Fibroblast of lung (primary cell): ENCODE data around the gene VGLL4. TPM values are rescaled to one million over a fixed set of nuclear protein-coding genes. Genes with fewer than 3 reads are reported as not detected.
"Not testable (repeated sequence)": the region's sequence is repeated elsewhere in the genome, so short reads cannot be mapped to it uniquely, and the experiment has no call there.

Experiments used
- DNase-seq, 2 donors: peaks; one replicate each; pipeline versions ENCODE4 v3.0.0 to v3.0.0-alpha.2; 2010; ENCODE audit warnings: low read depth in 2 of 2
- H2AFZ ChIP-seq: 2 replicates; pipeline ENCODE4 v1.5.1; 2012; ENCODE audit warnings: low read length, control low read depth, inconsistent platforms
- H3K27ac ChIP-seq: 2 replicates; pipeline ENCODE4 v1.5.1; 2011; ENCODE audit warnings: low read length, control low read depth; ENCODE audit not compliant: insufficient read depth
- H3K27me3 ChIP-seq: 2 replicates; pipeline ENCODE4 v1.5.1; 2011; ENCODE audit warnings: mild to moderate bottlenecking, low read length; ENCODE audit not compliant: control insufficient read depth, insufficient read depth
- H3K36me3 ChIP-seq: 2 replicates; pipeline ENCODE4 v1.5.1; 2011; ENCODE audit warnings: low read length; ENCODE audit not compliant: control insufficient read depth, insufficient read depth
- H3K4me1 ChIP-seq: 2 replicates; pipeline ENCODE4 v1.5.1; 2011; ENCODE audit warnings: low read length; ENCODE audit not compliant: control insufficient read depth, insufficient read depth; ENCODE audit errors: extremely low read depth
- H3K4me2 ChIP-seq: 2 replicates; pipeline ENCODE4 v1.5.1; 2011; ENCODE audit warnings: low read length, control low read depth; ENCODE audit not compliant: insufficient read depth; ENCODE audit errors: extremely low read depth
- H3K4me3 ChIP-seq, 4 experiments: fragments of 200-600 bp in 1 of 4; sonication (generic) in 1 of 4; replicated peaks in 1 of 4; 2 replicates each; pipeline ENCODE4 v1.5.1; 2011 to 2016; ENCODE audit warnings: low read length in 4 of 4, low read depth in 3 of 4, mild to moderate bottlenecking in 3 of 4, control low read depth in 2 of 4, inconsistent platforms in 1 of 4, mixed read lengths in 1 of 4; ENCODE audit not compliant: insufficient read depth in 1 of 4; ENCODE audit errors: control extremely low read depth in 1 of 4
- H3K79me2 ChIP-seq: 2 replicates; pipeline ENCODE4 v1.5.1; 2012; ENCODE audit warnings: mild to moderate bottlenecking, low read length, inconsistent platforms; ENCODE audit not compliant: control insufficient read depth, insufficient read depth
- H3K9ac ChIP-seq: 2 replicates; pipeline ENCODE4 v1.5.1; 2011; ENCODE audit warnings: mild to moderate bottlenecking, low read length, control low read depth; ENCODE audit not compliant: insufficient read depth
- H3K9me3 ChIP-seq: 2 replicates; pipeline ENCODE4 v1.5.1; 2012; ENCODE audit warnings: low read depth, low read length; ENCODE audit not compliant: control insufficient read depth, insufficient read depth
- H4K20me1 ChIP-seq: 2 replicates; pipeline ENCODE4 v1.5.1; 2011; ENCODE audit warnings: low read length; ENCODE audit not compliant: control insufficient read depth, insufficient read depth; ENCODE audit errors: extremely low read depth
- EZH2 ChIP-seq: IDR thresholded peaks from 2 replicates; pipeline ENCODE4 v1.5.1; 2012; ENCODE audit warnings: low read length, control low read depth, mild to moderate bottlenecking; ENCODE audit errors: missing control alignments
- polyA plus RNA-seq, 2 donors: library from polyadenylated mRNA; depleted of rRNA in 1 of 2; stranded (reverse) in 1 of 2; unstranded in 1 of 2; fragments of >200 nt; gene quantifications; 2 replicates each; pipeline ENCODE4 v1.2.1, GENCODE V29; 2011 to 2012; ENCODE audit warnings: missing spikeins in 1 of 2
- total RNA-seq: library from RNA; depleted of rRNA; stranded (reverse); fragments of >200 nt; gene quantifications from 2 replicates; pipeline ENCODE4 v1.2.1, GENCODE V29; 2014
- TF ChIP-seq, protein P1 (sequence below), 2 donors: IDR thresholded peaks in 1 of 2; conservative IDR thresholded peaks in 1 of 2; 1 replicate in 1 of 2; 2 replicates in 1 of 2; pipeline ENCODE4 v1.5.1; 2011 to 2012; ENCODE audit warnings: low read length in 2 of 2, control low read depth in 1 of 2, inconsistent platforms in 1 of 2, low read depth in 1 of 2, mild to moderate bottlenecking in 1 of 2

Gene VGLL4
- total and polyA plus RNA-seq, 2 donors (not counting 1 experiment from before 2014, with no cell fraction given), result 18.4 to 34.7 TPM

- peak; percentile 82 to 87 for DNase-seq
- H4K20me1 ChIP-seq, result no peaks in the 10 kb centered on the region
Observed at GRCh38 chr3:11532931-11533391, 110.8 kb downstream of the VGLL4 start.

GRCh38 chr3:11530153-11530721, 113.5 kb downstream of the VGLL4 start:
- H3K4me3 ChIP-seq, result no peak overlapping the region
- peak; percentile 97 to 99 for DNase-seq
- peak overlapping the region; percentile 74 for H3K27ac ChIP-seq
- no peaks in the 10 kb centered on the region for H3K9me3 ChIP-seq
- no peak overlapping the region for H3K9ac ChIP-seq
- peak overlapping the region; percentile 64 for H3K4me2 ChIP-seq
- H4K20me1 ChIP-seq, result no peaks in the 10 kb centered on the region
- no peaks in the 10 kb centered on the region for H3K79me2 ChIP-seq
- H3K4me1 ChIP-seq, result peaks cover 11% of the 10 kb centered on the region
- no peak for TF ChIP-seq EZH2
- TF ChIP-seq, protein P1, sequence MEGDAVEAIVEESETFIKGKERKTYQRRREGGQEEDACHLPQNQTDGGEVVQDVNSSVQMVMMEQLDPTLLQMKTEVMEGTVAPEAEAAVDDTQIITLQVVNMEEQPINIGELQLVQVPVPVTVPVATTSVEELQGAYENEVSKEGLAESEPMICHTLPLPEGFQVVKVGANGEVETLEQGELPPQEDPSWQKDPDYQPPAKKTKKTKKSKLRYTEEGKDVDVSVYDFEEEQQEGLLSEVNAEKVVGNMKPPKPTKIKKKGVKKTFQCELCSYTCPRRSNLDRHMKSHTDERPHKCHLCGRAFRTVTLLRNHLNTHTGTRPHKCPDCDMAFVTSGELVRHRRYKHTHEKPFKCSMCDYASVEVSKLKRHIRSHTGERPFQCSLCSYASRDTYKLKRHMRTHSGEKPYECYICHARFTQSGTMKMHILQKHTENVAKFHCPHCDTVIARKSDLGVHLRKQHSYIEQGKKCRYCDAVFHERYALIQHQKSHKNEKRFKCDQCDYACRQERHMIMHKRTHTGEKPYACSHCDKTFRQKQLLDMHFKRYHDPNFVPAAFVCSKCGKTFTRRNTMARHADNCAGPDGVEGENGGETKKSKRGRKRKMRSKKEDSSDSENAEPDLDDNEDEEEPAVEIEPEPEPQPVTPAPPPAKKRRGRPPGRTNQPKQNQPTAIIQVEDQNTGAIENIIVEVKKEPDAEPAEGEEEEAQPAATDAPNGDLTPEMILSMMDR (conservative IDR thresholded peaks at IDR 0.05 in 1 of 2, IDR thresholded peaks at IDR 0.05 in 1 of 2; ENCODE audit: low read depth in 1 of 2, low read length in 2 of 2), result peak in 1 of 2 donors; percentile 19
- H2AFZ ChIP-seq, result no peak overlapping the region
- H3K36me3 ChIP-seq, result no peaks in the 10 kb centered on the region
- no peaks in the 10 kb centered on the region for H3K27me3 ChIP-seq

More at GRCh38 chr3:11532931-11533391, 110.8 kb downstream of the VGLL4 start:
- Histone ChIP-seq H3K4me1 (peaks cover 11% of the 10 kb centered on the region), H3K4me2 (no peak overlapping the region), H3K36me3 (no peaks in the 10 kb centered on the region), H3K9me3 (no peaks in the 10 kb centered on the region), H3K9ac (no peak overlapping the region), H3K4me3 (no peak overlapping the region), H3K27me3 (no peaks in the 10 kb centered on the region), H3K27ac (no peak overlapping the region), H3K79me2 (no peaks in the 10 kb centered on the region), H2AFZ (no peak overlapping the region)
- no peak for TF ChIP-seq EZH2
- TF ChIP-seq, protein P1 (conservative IDR thresholded peaks at IDR 0.05 in 1 of 2, IDR thresholded peaks at IDR 0.05 in 1 of 2; ENCODE audit: low read depth in 1 of 2, low read length in 2 of 2), result no peak

DNA sequence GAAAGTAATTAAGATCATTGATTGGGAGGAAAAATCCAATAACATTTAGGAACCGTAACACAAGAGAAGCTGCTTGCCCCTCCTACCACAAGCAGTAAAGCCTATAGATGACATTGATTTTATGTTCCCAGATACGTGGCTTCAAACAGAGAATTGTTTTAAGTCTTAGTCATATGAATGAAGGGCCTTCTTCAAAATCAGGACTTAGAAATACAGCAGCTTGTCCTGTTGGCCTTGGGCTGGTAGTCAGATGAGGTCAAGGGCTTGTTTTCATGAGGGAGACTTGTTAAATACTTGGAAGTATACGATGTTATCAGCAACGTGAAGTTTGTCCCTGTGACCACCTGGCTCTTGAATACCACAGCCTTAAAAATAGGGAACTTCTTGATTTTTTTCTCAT, 114.4 kb downstream of the VGLL4 start:
- Histone ChIP-seq H3K4me2 (no peak overlapping the region), H3K79me2 (no peaks in the 10 kb centered on the region), H3K4me3 (no peak overlapping the region), H3K27ac (peak overlapping the region; percentile 74), H4K20me1 (no peaks in the 10 kb centered on the region), H3K27me3 (no peaks in the 10 kb centered on the region), H2AFZ (no peak overlapping the region), H3K4me1 (peaks cover 11% of the 10 kb centered on the region), H3K9me3 (no peaks in the 10 kb centered on the region), H3K36me3 (no peaks in the 10 kb centered on the region), H3K9ac (no peak overlapping the region)
- peak in 1 of 2 donors; percentile 51 for DNase-seq
- no peak for TF ChIP-seq EZH2
- TF ChIP-seq, protein P1 (conservative IDR thresholded peaks at IDR 0.05 in 1 of 2, IDR thresholded peaks at IDR 0.05 in 1 of 2; ENCODE audit: low read depth in 1 of 2, low read length in 2 of 2), result no peak

DNA sequence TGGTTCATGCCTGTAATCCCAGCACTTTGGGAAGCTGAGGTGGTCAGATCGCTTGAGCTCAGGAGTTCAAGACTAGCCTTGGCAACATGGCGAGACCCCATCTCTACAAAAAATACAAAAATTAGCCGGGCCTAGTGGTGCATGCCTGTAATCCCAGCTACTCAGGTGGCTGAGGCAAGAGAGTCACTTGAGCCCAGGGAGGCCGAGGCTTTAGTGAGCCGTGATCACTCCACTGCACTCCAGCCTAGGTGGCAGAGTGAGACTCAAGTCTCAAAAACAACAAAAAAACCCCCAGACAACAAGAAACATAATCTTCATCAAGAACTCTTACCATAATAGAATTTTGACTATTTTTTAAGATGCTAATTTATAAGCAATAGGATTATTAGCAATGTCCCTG, 117.6 kb downstream of the VGLL4 start:
- not testable (repeated sequence) for H3K36me3 ChIP-seq, H3K27ac ChIP-seq, DNase-seq, H2AFZ ChIP-seq, H3K9ac ChIP-seq, H3K27me3 ChIP-seq, H3K4me2 ChIP-seq, H3K4me3 ChIP-seq, H4K20me1 ChIP-seq, H3K9me3 ChIP-seq, H3K79me2 ChIP-seq
- H3K4me1 ChIP-seq, result peaks cover 10% of the 10 kb centered on the region
